Hepatocyte (in vitro differentiated cells): ENCODE measurements around the gene LIPA. TPM values are rescaled to one million over a fixed set of nuclear protein-coding genes. Genes with fewer than 3 reads are reported as not detected.
A peak's percentile ranks its signal among the peaks of the same experiment; 100 is the strongest.
"Not testable (repeated sequence)": the region's sequence is repeated elsewhere in the genome, so short reads cannot be mapped to it uniquely, and the experiment has no call there.

Source experiments
- DNase-seq: peaks from one replicate; pipeline ENCODE4 v3.0.0-alpha.2; 2016; ENCODE audit warnings: low spot score
- H2AFZ ChIP-seq: fragments of 200-600 bp; sonication (generic); 2 replicates; pipeline ENCODE4 v1.6.0; 2016; ENCODE audit warnings: antibody characterized with exemption, mild to moderate bottlenecking
- H3K27ac ChIP-seq: fragments of 200-600 bp; sonication (generic); 2 replicates; pipeline ENCODE4 v1.5.1; 2016; ENCODE audit warnings: mild to moderate bottlenecking
- H3K27me3 ChIP-seq: fragments of 200-600 bp; sonication (generic); 2 replicates; pipeline ENCODE4 v1.6.1; 2016
- H3K36me3 ChIP-seq: fragments of 200-600 bp; sonication (generic); replicated peaks from 2 replicates; pipeline ENCODE4 v1.5.1; 2016; ENCODE audit warnings: low read depth; ENCODE audit not compliant: insufficient read depth
- H3K4me1 ChIP-seq: fragments of 200-600 bp; sonication (generic); 2 replicates; pipeline ENCODE4 v1.5.1; 2016; ENCODE audit warnings: mild to moderate bottlenecking, moderate library complexity; ENCODE audit not compliant: insufficient read depth
- H3K4me2 ChIP-seq: fragments of 200-600 bp; sonication (generic); 2 replicates; pipeline ENCODE4 v1.6.0; 2016
- H3K4me3 ChIP-seq: fragments of 200-600 bp; sonication (generic); 2 replicates; pipeline ENCODE4 v1.5.1; 2016; ENCODE audit warnings: mild to moderate bottlenecking
- H3K79me2 ChIP-seq: fragments of 200-600 bp; sonication (generic); 2 replicates; pipeline ENCODE4 v1.6.0; 2017; ENCODE audit warnings: mild to moderate bottlenecking
- H3K9me2 ChIP-seq: fragments of 200-600 bp; sonication (generic); replicated peaks from 2 replicates; pipeline ENCODE4 v1.6.0; 2017; ENCODE audit warnings: mild to moderate bottlenecking; ENCODE audit not compliant: insufficient read depth
- H3K9me3 ChIP-seq: fragments of 200-600 bp; sonication (generic); 2 replicates; pipeline ENCODE4 v1.5.1; 2016; ENCODE audit warnings: low read depth, mild to moderate bottlenecking
- H4K20me1 ChIP-seq: fragments of 200-600 bp; sonication (generic); 2 replicates; pipeline ENCODE4 v1.6.0; 2016; ENCODE audit warnings: mild to moderate bottlenecking; ENCODE audit not compliant: insufficient read depth, poor library complexity, severe bottlenecking
- EZH2 ChIP-seq: fragments of 200-600 bp; sonication (generic); IDR thresholded peaks from 2 replicates; pipeline ENCODE4 v1.6.1; 2016; ENCODE audit warnings: antibody characterized with exemption, mild to moderate bottlenecking, borderline replicate concordance
- EZH2phosphoT487 ChIP-seq: fragments of 200-600 bp; sonication (generic); IDR thresholded peaks from one replicate; pipeline ENCODE4 v1.6.1; 2018; ENCODE audit warnings: antibody characterized with exemption, mild to moderate bottlenecking, low read depth, moderate library complexity; ENCODE audit not compliant: unreplicated experiment, severe bottlenecking
- WGBS: methylation state at CpG from one replicate; pipeline ENCODE4 v1.1.6; 2016; ENCODE audit warnings: low lambda C conversion rate; ENCODE audit errors: missing lambda C conversion rate; 5-methylcytosine and 5-hydroxymethylcytosine counted together
- polyA plus RNA-seq: library from polyadenylated mRNA; unstranded; fragments of >200 nt; fragmentation: Nextera tagmentation; extraction: Ambion mirVana; gene quantifications from 2 replicates; pipeline ENCODE4 v1.2.1, GENCODE V29; 2016
- total RNA-seq: library from RNA; depleted of rRNA; stranded (reverse); fragments of >200 nt; gene quantifications from 2 replicates; pipeline ENCODE4 v1.2.3, GENCODE V29; 2014
- TF ChIP-seq, protein P1 (sequence below): fragments of 200-600 bp; sonication (generic); IDR thresholded peaks from 2 replicates; pipeline ENCODE4 v1.5.1; 2016; ENCODE audit warnings: antibody characterized with exemption, mild to moderate bottlenecking; ENCODE audit not compliant: poor library complexity

The LIPA gene
- total and polyA plus RNA-seq, 2 experiments from 2014 or later: 144 to 148 TPM

DNA sequence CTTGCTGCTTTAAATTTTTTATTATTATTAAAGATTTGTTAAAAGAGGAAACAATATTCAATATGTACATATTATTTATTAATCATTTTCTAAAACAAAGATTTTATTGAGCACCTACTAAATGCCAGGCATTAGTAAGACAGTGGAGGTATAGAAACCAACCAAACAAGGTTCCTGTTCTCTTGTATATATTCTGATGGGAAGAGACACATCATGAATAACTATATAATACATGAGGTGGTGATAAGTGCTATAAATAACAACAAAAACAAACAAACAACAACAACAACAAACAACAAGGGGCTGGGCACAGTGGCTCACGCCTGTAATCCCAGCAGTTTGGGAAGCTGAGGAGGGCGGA is 630 bp upstream of the LIPA start:
- H3K4me2 ChIP-seq: peak overlapping the region; percentile 81
- no peak overlapping the region for H3K27ac ChIP-seq
- WGBS: 91% methylated on average over 2 of the region's 2 CpGs

DNA sequence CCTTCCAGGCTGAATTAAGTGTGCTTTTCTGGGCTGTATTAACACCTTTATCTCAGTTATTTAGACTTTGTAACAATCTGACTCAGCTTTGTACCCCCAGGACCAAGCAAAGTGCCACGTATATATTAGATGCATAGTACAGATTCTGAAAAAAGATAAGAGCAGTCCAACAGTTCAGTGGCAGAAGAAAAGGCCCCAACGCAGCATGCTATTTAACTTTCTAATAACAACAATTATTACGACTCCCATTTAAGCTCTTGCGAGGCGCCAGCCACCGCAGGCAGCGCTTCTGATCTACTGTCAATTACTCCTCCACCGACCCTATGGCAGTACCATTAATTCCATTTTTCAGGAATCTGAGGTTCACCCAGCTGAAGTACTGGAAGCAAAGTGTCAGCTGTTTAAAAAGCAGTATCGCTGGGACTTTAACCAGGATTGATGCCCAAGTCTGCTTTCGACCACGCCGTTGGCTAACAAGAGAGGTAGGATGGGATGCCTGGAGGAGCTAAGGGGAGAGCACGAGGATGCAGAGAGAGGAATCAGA is 638 bp downstream of the LIPA start:
- Histone ChIP-seq H3K36me3 (no peaks in the 10 kb centered on the region), H3K27me3 (no peaks in the 10 kb centered on the region), H2AFZ (peak overlapping the region; percentile 79), H3K4me1 (no peaks in the 10 kb centered on the region), H3K9me3 (no peaks in the 10 kb centered on the region), H3K79me2 (peaks cover 15% of the 10 kb centered on the region), H3K9me2 (no peaks in the 10 kb centered on the region), H3K4me2 (peak overlapping the region; percentile 81), H3K27ac (peak overlapping the region; percentile 77), H4K20me1 (no peaks in the 10 kb centered on the region), H3K4me3 (peak overlapping the region; percentile 89)
- TF ChIP-seq EZH2 (no peak), EZH2phosphoT487 (no peak)
- TF ChIP-seq, protein P1, sequence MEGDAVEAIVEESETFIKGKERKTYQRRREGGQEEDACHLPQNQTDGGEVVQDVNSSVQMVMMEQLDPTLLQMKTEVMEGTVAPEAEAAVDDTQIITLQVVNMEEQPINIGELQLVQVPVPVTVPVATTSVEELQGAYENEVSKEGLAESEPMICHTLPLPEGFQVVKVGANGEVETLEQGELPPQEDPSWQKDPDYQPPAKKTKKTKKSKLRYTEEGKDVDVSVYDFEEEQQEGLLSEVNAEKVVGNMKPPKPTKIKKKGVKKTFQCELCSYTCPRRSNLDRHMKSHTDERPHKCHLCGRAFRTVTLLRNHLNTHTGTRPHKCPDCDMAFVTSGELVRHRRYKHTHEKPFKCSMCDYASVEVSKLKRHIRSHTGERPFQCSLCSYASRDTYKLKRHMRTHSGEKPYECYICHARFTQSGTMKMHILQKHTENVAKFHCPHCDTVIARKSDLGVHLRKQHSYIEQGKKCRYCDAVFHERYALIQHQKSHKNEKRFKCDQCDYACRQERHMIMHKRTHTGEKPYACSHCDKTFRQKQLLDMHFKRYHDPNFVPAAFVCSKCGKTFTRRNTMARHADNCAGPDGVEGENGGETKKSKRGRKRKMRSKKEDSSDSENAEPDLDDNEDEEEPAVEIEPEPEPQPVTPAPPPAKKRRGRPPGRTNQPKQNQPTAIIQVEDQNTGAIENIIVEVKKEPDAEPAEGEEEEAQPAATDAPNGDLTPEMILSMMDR: no peak
- WGBS: 34% methylated on average over 13 of the region's 13 CpGs
- peak; percentile 17 for DNase-seq

More for the DNA sequence above, 630 bp upstream of the LIPA start:
- H3K9me3 ChIP-seq: no peaks in the 10 kb centered on the region
- TF ChIP-seq EZH2 (no peak), EZH2phosphoT487 (no peak)
- TF ChIP-seq, protein P1: no peak
- peaks cover 15% of the 10 kb centered on the region for H3K79me2 ChIP-seq
- no peak overlapping the region for H2AFZ ChIP-seq
- H3K27me3 ChIP-seq: no peaks in the 10 kb centered on the region
- DNase-seq: no peak
- no peak overlapping the region for H3K4me3 ChIP-seq
- no peaks in the 10 kb centered on the region for H3K9me2 ChIP-seq
- no peaks in the 10 kb centered on the region for H4K20me1 ChIP-seq
- H3K4me1 ChIP-seq: no peaks in the 10 kb centered on the region
- no peaks in the 10 kb centered on the region for H3K36me3 ChIP-seq

DNA sequence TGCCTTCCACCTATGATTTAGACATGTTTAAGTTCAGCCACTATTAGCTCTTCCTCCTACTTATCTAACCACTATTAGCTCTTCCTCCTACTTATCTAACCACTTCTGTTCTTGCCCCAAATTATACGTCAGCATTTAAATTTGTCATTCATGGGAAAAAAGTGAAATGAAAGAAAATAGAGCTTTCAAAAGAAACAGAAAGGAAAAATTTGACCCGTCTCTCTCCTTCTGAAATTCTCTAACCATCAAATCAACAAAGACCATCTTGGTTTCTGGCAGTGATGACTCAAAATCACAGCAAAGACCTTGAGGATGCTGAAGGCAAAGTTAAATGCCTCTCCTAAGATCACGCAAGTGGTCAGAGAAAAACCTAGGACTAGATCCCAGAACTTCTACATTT is 2.6 kb downstream of the LIPA start:
- no peak overlapping the region for H3K4me2 ChIP-seq
- H3K36me3 ChIP-seq: no peaks in the 10 kb centered on the region
- TF ChIP-seq, protein P1: no peak
- H3K9me2 ChIP-seq: no peaks in the 10 kb centered on the region
- no peaks in the 10 kb centered on the region for H3K27me3 ChIP-seq
- no peak overlapping the region for H3K27ac ChIP-seq
- no peaks in the 10 kb centered on the region for H4K20me1 ChIP-seq
- H3K9me3 ChIP-seq: no peaks in the 10 kb centered on the region
- H2AFZ ChIP-seq: no peak overlapping the region
- no peaks in the 10 kb centered on the region for H3K4me1 ChIP-seq
- 90% methylated on average over 3 of the region's 3 CpGs for WGBS
- no peak for DNase-seq
- H3K4me3 ChIP-seq: no peak overlapping the region
- peaks cover 15% of the 10 kb centered on the region for H3K79me2 ChIP-seq

DNA sequence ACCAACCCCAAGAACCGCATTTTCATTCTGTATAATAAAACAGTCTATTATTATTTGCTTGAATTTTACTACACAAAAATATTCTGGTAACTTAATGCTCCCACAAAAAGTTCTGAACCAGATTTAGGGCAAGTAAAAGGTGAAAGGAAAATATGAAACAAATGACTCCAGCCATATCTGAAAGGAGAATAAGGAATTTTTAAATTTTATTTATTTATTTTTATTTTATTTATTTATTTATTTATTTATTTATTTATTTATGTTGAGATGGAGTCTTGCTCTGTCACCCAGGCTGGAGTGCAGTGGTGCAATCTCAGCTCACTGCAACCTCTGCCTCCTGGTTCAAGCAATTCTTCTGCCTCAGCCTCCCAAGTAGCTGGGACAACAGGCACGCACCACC is 4.0 kb downstream of the LIPA start:
- H2AFZ ChIP-seq, H3K4me3 ChIP-seq, H3K27me3 ChIP-seq, H3K9me2 ChIP-seq, DNase-seq, H3K36me3 ChIP-seq, H3K4me1 ChIP-seq, H4K20me1 ChIP-seq, H3K27ac ChIP-seq, H3K9me3 ChIP-seq, H3K4me2 ChIP-seq: not testable (repeated sequence)
- peaks cover 15% of the 10 kb centered on the region for H3K79me2 ChIP-seq
- WGBS: 97% methylated on average over 2 of the region's 2 CpGs
